Mesothelial cell of epicardium (in vitro differentiated cells): ENCODE data around the gene WTIP. TPM values are rescaled to one million over a fixed set of nuclear protein-coding genes. Genes with fewer than 3 reads are reported as not detected.

Source experiments
- DNase-seq, 2 experiments: peaks; one replicate each; pipeline ENCODE4 v3.0.0; 2021; ENCODE audit warnings: low spot score in 2 of 2; ENCODE audit not compliant: unreplicated experiment in 2 of 2
- H3K27ac Mint-ChIP-seq: 2 replicates; pipeline ENCODE4 v1.8.0; 2021; ENCODE audit warnings: mixed read lengths
- H3K27me3 Mint-ChIP-seq: 2 replicates; pipeline ENCODE4 v1.8.0; 2021; ENCODE audit warnings: low read depth, mixed read lengths
- H3K36me3 Mint-ChIP-seq: 2 replicates; pipeline ENCODE4 v1.8.0; 2021; ENCODE audit warnings: mixed read lengths
- H3K4me1 Mint-ChIP-seq: 2 replicates; pipeline ENCODE4 v1.8.0; 2021; ENCODE audit warnings: mixed read lengths
- H3K4me3 Mint-ChIP-seq: 2 replicates; pipeline ENCODE4 v1.8.0; 2021; ENCODE audit warnings: mild to moderate bottlenecking, moderate library complexity, mixed read lengths
- H3K9me3 Mint-ChIP-seq: 2 replicates; pipeline ENCODE4 v1.8.0; 2021; ENCODE audit warnings: mixed read lengths
- total RNA-seq: library from RNA; stranded (reverse); gene quantifications from 3 replicates; pipeline ENCODE4 v1.2.1, GENCODE V29; 2021
- TF ChIP-seq, protein P1 (sequence below): fragments of 200-600 bp; sonication (generic); IDR thresholded peaks from one replicate; pipeline ENCODE4 v1.5.0; 2021; ENCODE audit warnings: antibody characterized with exemption; ENCODE audit not compliant: unreplicated experiment

Gene WTIP
- total RNA-seq, 1 donor from 2014 or later: 42.3 TPM

- TF ChIP-seq, protein P1, sequence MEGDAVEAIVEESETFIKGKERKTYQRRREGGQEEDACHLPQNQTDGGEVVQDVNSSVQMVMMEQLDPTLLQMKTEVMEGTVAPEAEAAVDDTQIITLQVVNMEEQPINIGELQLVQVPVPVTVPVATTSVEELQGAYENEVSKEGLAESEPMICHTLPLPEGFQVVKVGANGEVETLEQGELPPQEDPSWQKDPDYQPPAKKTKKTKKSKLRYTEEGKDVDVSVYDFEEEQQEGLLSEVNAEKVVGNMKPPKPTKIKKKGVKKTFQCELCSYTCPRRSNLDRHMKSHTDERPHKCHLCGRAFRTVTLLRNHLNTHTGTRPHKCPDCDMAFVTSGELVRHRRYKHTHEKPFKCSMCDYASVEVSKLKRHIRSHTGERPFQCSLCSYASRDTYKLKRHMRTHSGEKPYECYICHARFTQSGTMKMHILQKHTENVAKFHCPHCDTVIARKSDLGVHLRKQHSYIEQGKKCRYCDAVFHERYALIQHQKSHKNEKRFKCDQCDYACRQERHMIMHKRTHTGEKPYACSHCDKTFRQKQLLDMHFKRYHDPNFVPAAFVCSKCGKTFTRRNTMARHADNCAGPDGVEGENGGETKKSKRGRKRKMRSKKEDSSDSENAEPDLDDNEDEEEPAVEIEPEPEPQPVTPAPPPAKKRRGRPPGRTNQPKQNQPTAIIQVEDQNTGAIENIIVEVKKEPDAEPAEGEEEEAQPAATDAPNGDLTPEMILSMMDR: no peak
- peaks cover 27% of the 10 kb centered on the region for H3K36me3 Mint-ChIP-seq
- H3K27ac Mint-ChIP-seq: no peak overlapping the region
- H3K4me3 Mint-ChIP-seq: no peak overlapping the region
- H3K4me1 Mint-ChIP-seq: no peaks in the 10 kb centered on the region
- H3K9me3 Mint-ChIP-seq: no peaks in the 10 kb centered on the region
- H3K27me3 Mint-ChIP-seq: no peaks in the 10 kb centered on the region
- DNase-seq: no peak
Observed at GRCh38 chr19:34497112-34497805, 15.7 kb downstream of the WTIP start.

DNA sequence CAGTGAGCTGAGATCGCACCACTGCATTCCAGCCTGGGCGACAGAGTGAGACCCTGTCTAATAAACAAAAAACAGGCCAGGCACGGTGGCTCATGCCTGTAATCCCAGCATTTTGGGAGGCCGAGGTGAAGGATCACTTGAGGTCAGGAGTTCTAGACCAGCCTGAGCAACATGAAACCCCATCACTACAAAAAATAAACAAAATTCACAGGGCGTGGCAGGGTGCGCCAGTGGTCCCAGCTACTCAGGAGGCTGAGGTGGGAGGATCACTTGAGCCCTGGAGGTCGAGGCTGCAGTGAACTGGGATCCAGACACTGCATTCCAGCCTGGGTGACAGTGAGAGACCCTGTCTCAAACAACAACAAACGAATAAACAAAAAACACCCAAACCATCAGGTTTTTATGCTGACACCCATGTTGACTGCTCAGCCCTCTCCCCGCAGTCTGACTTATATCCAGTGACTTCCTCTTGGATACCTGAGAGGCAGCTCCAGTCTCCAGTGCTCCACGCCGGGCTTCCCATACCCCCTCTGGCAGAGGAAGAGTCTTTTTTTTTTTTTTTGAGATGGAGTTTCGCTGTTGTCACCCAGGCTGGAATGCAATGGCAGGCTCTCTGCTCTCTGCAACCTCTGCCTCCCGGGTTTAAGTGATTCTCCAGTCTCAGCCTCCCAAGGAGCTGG, 17.7 kb downstream of the WTIP start:
- H3K9me3 Mint-ChIP-seq: no peaks in the 10 kb centered on the region
- no peak for DNase-seq
- TF ChIP-seq, protein P1: no peak

GRCh38 chr19:34500656-34501120, 19.1 kb downstream of the WTIP start:
- Mint-ChIP-seq H3K27me3 (no peaks in the 10 kb centered on the region), H3K4me3 (no peak overlapping the region), H3K27ac (no peak overlapping the region), H3K4me1 (peaks cover 3% of the 10 kb centered on the region), H3K36me3 (peaks cover 15% of the 10 kb centered on the region), H3K9me3 (no peaks in the 10 kb centered on the region)
- TF ChIP-seq, protein P1: no peak
- DNase-seq: no peak

More for the DNA sequence above, 17.7 kb downstream of the WTIP start:
- Mint-ChIP-seq H3K27ac (no peak overlapping the region), H3K36me3 (peaks cover 22% of the 10 kb centered on the region), H3K4me3 (no peak overlapping the region), H3K4me1 (peaks cover 3% of the 10 kb centered on the region), H3K27me3 (no peaks in the 10 kb centered on the region)

GRCh38 chr19:34501339-34502320, 20.1 kb downstream of the WTIP start:
- Mint-ChIP-seq H3K27me3 (no peaks in the 10 kb centered on the region), H3K4me1 (peaks cover 3% of the 10 kb centered on the region), H3K4me3 (no peak overlapping the region), H3K9me3 (no peaks in the 10 kb centered on the region), H3K36me3 (peaks cover 15% of the 10 kb centered on the region), H3K27ac (peak overlapping the region; percentile 25)
- peak; percentile 79 to 98 for DNase-seq
- TF ChIP-seq, protein P1: peak; percentile 95
